Fibroblast of mammary gland (primary cell): Measurements from ENCODE around the gene GPR137.
A peak's percentile ranks its signal among the peaks of the same experiment; 100 is the strongest.
"Not testable (repeated sequence)": the region's sequence is repeated elsewhere in the genome, so short reads cannot be mapped to it uniquely, and the experiment has no call there.

Experiments used
- DNase-seq: peaks from one replicate; pipeline ENCODE4 v3.0.0-alpha.2; 2010; ENCODE audit warnings: low read depth
- H3K4me3 ChIP-seq: 2 replicates; pipeline ENCODE4 v1.5.1; 2011; ENCODE audit warnings: low read depth, mild to moderate bottlenecking, low read length, moderate library complexity; ENCODE audit not compliant: control insufficient read depth
- TF ChIP-seq, protein P1 (sequence below): conservative IDR thresholded peaks from 2 replicates; pipeline ENCODE4 v1.5.1; 2011; ENCODE audit warnings: low read depth, low read length, inconsistent platforms; ENCODE audit not compliant: control insufficient read depth, insufficient read depth

GPR137 gene

DNA sequence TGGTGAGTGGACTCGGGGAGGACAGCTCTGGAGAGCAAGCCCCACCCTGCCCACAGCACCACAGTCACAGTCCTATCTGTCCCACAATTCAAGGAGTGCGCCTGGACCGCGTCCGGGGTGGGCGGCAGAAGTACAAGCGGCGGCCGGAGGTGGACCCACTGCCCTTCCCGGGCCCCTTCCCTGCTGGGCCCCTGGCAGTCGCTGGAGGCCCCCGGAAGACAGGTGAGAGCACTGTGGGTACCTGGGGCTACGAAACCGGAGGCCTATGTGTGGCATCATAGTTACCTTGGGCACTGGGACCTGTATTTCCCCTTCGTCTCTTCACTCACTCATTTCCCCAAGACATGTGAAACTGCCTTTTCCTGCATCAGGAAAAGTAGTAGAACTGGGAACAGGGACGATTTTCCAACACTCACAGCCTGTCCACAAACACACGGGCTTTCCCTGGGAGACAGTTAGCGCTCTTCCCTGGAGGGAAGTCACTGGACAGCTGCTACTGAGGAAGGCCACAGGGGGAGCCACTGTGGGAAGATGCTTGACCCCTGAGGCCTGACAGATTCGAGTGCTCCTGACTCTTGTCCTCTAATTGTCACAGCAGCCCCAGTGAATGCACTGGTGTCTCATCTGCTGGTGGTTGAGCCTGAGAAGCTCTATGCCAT, 28.6 kb downstream of the GPR137 start:
- DNase-seq = no peak
- peak overlapping the region; percentile 12 for H3K4me3 ChIP-seq
- TF ChIP-seq, protein P1, sequence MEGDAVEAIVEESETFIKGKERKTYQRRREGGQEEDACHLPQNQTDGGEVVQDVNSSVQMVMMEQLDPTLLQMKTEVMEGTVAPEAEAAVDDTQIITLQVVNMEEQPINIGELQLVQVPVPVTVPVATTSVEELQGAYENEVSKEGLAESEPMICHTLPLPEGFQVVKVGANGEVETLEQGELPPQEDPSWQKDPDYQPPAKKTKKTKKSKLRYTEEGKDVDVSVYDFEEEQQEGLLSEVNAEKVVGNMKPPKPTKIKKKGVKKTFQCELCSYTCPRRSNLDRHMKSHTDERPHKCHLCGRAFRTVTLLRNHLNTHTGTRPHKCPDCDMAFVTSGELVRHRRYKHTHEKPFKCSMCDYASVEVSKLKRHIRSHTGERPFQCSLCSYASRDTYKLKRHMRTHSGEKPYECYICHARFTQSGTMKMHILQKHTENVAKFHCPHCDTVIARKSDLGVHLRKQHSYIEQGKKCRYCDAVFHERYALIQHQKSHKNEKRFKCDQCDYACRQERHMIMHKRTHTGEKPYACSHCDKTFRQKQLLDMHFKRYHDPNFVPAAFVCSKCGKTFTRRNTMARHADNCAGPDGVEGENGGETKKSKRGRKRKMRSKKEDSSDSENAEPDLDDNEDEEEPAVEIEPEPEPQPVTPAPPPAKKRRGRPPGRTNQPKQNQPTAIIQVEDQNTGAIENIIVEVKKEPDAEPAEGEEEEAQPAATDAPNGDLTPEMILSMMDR = peak; percentile 28

DNA sequence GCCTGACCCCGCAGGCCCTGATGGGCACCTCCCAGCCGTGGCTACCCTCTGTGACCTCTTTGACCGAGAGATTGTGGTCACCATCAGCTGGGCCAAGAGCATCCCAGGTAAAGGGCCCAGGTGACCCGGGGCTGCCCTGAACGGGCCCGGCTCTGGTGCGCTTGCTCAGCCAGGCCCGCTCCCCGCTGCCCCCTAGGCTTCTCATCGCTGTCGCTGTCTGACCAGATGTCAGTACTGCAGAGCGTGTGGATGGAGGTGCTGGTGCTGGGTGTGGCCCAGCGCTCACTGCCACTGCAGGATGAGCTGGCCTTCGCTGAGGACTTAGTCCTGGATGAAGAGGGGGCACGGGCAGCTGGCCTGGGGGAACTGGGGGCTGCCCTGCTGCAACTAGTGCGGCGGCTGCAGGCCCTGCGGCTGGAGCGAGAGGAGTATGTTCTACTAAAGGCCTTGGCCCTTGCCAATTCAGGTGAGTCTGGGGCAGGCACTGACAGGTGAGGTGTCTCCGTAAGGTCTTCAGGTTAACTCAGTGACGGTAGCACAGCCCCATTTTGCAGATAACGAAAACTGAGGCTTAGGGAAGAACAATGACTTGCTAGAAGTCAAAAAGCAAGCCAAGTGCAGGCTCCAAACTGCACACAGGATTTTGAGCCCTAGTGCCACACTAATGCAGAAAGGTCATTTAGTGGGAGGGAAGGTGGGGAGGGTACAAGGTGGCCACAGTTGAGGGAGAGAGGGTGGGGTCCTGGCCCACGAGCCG, 29.3 kb downstream of the GPR137 start:
- no peak for DNase-seq
- TF ChIP-seq, protein P1 = no peak
- H3K4me3 ChIP-seq = no peak overlapping the region

DNA sequence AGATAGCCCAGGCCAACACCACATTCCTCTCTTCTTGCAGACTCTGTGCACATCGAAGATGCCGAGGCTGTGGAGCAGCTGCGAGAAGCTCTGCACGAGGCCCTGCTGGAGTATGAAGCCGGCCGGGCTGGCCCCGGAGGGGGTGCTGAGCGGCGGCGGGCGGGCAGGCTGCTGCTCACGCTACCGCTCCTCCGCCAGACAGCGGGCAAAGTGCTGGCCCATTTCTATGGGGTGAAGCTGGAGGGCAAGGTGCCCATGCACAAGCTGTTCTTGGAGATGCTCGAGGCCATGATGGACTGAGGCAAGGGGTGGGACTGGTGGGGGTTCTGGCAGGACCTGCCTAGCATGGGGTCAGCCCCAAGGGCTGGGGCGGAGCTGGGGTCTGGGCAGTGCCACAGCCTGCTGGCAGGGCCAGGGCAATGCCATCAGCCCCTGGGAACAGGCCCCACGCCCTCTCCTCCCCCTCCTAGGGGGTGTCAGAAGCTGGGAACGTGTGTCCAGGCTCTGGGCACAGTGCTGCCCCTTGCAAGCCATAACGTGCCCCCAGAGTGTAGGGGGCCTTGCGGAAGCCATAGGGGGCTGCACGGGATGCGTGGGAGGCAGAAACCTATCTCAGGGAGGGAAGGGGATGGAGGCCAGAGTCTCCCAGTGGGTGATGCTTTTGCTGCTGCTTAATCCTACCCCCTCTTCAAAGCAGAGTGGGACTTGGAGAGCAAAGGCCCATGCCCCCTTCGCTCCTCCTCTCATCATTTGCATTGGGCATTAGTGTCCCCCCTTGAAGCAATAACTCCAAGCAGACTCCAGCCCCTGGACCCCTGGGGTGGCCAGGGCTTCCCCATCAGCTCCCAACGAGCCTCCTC, 30.2 kb downstream of the GPR137 start:
- not testable (repeated sequence) for DNase-seq

DNA sequence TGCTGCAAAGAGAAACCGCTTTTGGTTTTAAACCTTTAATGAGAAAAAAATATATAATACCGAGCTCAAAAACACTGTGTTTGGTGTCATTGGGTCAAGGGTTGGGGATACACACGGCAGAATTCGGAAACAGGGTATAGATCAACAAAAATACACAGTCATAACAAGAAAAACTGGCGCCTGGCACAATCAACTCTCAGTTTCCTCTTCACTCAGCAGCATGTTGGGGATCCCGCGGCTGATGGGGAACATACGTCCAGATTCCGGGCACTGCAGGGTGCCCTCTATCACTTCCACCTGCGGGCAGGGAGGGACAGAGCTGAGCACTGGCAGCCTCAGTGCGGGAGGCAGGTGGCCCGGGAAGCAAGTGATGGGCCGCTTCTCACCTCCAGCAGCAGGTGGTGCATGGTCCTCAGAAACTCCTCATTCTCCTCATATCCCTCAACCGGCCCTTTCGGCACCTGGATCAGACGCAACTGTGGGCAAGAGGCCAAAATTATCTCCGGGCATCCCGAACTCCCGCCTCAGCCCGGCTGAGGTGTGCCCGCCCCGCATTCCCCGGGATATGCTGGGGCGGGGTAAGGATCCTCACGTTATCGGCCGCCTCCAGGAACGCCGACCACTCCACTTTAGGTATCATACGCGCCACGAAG, 31.1 kb downstream of the GPR137 start:
- H3K4me3 ChIP-seq = peak overlapping the region; percentile 92
- DNase-seq = no peak
- TF ChIP-seq, protein P1 = no peak

More for the DNA sequence above, 30.2 kb downstream of the GPR137 start:
- H3K4me3 ChIP-seq = not testable (repeated sequence)

DNA sequence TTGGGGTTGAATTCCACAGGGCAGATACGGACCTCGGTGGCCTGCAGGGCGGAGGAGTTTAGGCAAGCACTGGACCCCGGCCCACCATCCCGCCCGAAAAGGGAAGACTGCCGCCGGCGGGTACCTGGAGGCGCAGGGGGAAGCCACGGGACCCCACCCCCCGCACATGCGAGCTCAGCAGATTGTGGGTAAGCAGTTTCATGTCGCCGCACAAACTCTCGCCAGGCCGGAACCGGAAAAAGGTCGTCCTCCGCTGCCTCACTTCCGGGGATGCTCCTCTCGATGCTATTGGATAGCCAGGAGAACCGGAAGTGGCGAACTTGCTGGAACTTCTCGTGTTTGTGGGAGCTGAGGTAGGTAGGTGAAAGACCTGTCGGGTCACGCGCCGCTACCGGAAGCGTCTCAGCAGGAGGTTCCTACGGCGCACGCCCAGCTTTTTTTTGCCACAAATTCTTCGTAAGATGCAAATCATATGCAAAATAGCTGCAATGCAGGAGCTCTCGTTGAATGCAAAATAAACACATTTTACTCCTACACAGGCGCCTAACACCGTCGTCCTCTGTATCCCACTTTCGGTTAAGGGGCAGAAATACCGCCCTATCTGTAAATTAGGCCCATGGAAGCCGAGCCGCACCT, 31.8 kb downstream of the GPR137 start, which contains the start of gene TRMT112:
TRMT112 (minus strand) TSS at position 235 of the 636 bp plus-strand sequence; CDS start at position 202, 33 bp downstream.
- peak within 1 kb of the TSS; percentile 92 for H3K4me3 ChIP-seq
- DNase-seq = peak; percentile 94
- TF ChIP-seq, protein P1 = no peak

DNA sequence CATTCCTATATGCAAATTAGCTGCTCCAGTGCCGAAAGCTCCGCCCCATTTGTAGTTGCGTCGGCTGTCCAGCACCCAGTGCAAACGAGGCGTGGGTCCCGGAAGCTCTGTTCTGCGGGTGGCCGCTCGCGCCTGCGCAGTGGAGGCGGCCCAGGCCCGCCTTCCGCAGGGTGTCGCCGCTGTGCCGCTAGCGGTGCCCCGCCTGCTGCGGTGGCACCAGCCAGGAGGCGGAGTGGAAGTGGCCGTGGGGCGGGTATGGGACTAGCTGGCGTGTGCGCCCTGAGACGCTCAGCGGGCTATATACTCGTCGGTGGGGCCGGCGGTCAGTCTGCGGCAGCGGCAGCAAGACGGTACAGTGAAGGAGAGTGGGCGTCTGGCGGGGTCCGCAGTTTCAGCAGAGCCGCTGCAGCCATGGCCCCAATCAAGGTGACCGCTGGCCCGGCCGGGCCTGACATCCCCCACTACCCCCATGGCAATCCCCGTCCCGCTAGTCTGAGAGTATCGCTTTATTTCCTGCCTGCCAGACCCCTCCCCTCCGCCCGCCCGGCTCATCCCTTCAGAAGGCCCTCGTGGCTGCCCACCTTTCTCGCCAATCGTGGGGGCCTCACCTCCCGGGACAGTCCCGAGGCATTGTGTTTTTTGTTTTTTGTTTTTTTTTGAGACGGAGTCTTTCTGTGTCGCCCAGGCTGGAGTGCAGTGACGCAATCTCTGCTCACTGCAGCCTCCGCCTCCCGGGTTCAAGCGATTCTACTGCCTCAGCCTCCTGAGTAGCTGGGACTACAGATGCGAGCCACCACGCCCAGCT, 32.5 kb downstream of the GPR137 start, which contains the start of gene PRDX5:
PRDX5 (plus strand) TSS at position 161 of the 805 bp plus-strand sequence; CDS start at position 256, 95 bp downstream.
- TF ChIP-seq, protein P1 = no peak
- peak; percentile 93 for DNase-seq
- peak within 1 kb of the TSS; percentile 92 for H3K4me3 ChIP-seq
